Measurements from ENCODE around the gene LRRC4B.
"Not testable (repeated sequence)": the region's sequence is repeated elsewhere in the genome, so short reads cannot be mapped to it uniquely, and the experiment has no call there.

Gene LRRC4B

GRCh38 chr19:50481351-50482149, 86.7 kb downstream of the LRRC4B start:
- DNase-seq: no peak

DNA sequence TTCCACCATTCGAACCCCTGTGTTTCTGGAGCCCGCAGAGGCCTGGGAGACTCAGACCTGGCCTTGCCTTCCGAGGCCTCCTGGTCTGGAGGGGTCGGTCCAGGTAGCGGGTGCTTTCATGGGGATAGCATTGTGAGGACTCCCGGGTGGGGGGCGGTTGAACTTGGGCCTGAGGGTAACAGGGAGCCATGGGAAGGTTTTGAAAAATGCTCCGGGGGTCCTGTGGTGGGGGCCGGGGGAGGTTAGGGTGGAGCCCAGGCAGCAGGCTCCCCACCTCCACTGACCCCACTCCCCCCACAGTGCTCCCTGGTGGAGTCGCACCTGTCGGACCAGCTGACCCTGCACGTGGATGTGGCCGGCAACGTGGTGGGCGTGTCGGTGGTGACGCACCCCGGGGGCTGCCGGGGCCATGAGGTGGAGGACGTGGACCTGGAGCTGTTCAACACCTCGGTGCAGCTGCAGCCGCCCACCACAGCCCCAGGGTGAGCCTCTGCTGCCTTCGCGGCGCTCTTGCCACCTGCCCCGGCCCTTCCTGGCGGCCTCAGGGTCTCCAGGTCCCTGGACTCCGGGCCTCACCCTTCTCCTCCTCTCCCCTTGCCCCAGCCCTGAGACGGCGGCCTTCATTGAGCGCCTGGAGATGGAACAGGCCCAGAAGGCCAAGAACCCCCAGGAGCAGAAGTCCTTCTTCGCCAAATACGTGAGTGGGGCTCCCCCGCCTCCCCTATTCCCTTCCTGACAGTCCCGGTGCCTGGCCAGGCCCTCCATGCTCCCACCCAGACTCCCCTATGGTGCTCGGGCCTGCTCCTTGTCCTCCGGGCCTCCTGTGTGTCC, 87.7 kb downstream of the LRRC4B start:
- no peak for DNase-seq

GRCh38 chr19:50479761-50480251, 88.4 kb downstream of the LRRC4B start:
- DNase-seq: no peak

DNA sequence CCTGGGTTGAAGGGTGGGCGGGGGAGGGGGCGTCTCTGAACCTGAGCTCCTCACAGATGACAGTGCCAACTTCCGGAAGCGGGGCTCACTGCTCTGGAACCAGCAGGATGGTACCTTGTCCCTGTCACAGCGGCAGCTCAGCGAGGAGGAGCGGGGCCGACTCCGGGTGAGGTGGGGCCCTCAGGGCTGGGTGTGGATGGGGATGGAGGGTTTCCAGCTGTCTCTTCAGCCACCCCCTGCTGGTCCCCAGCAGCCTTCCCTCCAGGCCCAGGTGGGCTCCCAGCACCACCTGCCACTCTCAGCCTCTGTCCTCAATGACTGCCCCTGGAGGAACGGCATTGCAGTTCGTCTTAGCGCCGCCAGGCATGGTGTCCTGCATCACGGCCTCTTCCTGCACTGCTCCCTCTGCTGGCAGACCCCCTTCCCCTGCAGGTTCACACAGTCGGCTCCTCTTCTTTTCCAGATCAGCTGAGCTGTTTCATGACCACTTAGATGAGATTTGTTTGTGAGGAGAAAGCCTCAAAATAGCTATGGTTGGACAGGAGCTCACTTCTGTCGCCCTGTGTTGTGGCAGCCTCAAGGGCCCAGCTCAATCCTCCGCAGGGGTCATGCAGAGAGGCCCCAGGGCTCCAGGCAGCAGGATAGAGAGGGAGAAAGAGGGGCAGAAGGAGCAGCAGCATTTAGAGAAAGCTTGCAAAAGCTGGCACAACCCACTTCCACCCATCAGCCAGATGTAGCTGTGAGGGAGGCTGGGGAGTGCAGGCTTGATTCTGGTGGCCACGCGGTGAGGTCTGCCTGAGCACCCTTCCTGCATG, 89.1 kb downstream of the LRRC4B start:
- DNase-seq: no peak

DNA sequence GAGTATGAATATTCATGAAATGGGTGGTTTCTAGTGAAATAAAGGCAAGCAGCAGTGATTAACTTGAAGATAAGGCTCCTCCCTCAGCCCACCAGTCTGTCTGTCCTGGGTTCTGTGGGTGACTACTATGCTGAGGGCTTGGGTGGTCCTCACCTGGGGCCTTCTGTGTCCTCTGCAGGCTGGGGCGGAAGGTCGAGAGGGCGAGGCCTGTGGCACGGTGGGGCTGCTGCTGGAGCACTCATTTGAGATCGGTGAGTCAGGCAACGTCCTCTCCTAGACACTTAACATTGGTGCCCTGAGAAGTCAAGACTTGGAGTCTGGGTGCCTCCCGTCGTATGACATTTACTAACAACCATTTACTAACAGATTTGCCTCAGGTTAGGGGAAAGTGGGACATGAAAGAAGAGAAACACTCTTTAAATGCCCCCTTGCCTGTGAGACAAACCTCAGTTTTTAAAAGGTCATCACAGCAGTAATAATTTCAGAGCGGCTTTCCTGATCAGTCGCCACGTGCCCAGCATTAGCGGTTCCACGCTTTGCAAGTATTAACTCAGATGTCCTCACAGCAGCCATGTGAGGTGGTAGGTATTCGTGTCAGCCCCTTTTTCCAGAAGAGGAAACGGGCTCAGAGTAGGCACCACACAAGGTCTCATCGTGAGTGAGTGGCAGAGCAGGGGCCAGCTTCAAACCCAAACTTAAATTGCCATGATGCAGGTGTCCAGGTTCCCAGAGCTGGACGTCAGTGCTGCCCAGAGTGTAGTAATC, 90.3 kb downstream of the LRRC4B start:
- no peak for DNase-seq

DNA sequence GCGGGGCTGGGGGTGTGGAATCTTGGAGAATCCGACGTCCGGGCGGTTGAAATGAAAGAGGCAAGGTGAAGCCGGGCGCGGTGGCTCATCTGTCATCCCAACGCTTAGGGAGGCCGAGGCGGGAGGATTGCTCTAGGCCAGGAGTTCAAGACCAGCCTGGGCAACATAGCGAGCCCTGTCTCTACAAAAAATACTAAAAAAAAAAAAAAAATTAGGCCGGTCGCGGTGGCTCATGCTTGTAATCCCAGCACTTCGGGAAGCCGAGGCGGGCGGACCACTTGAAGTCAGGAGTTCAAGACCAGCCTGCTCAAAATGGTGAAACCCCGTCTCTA, 91.4 kb downstream of the LRRC4B start:
- no peak for DNase-seq

GRCh38 chr19:50476224-50476906, 91.9 kb downstream of the LRRC4B start, which contains the start of the genes EMC10 and GARIN5A:
TSS of gene EMC10 (plus strand) at chr19:50476507. CDS start at chr19:50476545, 38 bp downstream.
TSS of gene GARIN5A (minus strand) at chr19:50476848. CDS start at chr19:50476388, 460 bp downstream.
- DNase-seq: peak; percentile 65 to 83

GRCh38 chr19:50475736-50476223, 92.5 kb downstream of the LRRC4B start:
- DNase-seq: no peak

- DNase-seq: no peak
These were observed 93.1 kb downstream of the LRRC4B start for GRCh38 chr19:50475101-50475568.

- DNase-seq: not testable (repeated sequence)
These were observed 94.9 kb downstream of the LRRC4B start for GRCh38 chr19:50473336-50473735.

DNA sequence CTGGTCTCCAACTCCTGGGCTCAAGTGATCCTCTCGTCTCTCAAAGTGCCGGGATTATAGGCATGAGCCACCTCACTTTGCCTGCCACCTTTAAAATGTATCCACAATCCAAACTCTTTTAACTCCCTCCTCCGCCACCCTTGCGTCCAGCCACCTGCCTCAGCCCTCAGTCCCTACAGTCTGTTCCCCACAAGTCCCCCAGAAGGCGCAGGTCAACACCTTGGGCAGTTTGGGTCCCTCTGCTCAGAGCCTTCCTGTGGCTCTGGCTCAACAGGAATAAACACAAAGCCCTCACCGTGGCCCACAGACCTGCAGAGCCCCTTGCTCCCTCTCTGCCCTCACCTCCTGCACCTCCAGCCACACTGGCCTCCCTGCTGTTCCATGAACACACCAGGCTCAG, 99.4 kb downstream of the LRRC4B start:
- DNase-seq: no peak

- no peak for DNase-seq
These were observed 100.7 kb downstream of the LRRC4B start for GRCh38 chr19:50467566-50467965.
